IMR-90 (cell line): ENCODE measurements around the gene FAM163A. TPM values are rescaled to one million over a fixed set of nuclear protein-coding genes. Genes with fewer than 3 reads are reported as not detected.

Source experiments
- ATAC-seq: fragments of 200-7000 bp; cut with Tn5 transposase; 2 replicates; pipeline ENCODE4 v1.9.1; 2020; ENCODE audit warnings: low read depth, mild to moderate bottlenecking, moderate library complexity
- BruUV-seq: library from RNA; stranded (reverse); fragments of 400-500 nt; replicated peaks from 2 replicates; lab custom pipeline; 2021; lab: Mats Ljungman, UMichigan
- CTCF ChIA-PET: fragments of 300-600 bp; formaldehyde crosslinking; extraction: SDS; loops from one replicate; lab custom pipeline; 2021; ENCODE audit warnings: antibody characterized with exemption; lab: Yijun Ruan, JAX
- POLR2A ChIA-PET: fragments of 300-600 bp; sonication (Branson Sonifier 250); formaldehyde crosslinking; loops from one replicate; lab custom pipeline; 2022; ENCODE audit warnings: antibody characterized with exemption; ENCODE audit not compliant: unreplicated experiment; lab: Charles Lee
- DNase-seq: peaks from one replicate; pipeline ENCODE4 v3.0.0; 2013
- H2AFZ ChIP-seq: replicated peaks from 2 replicates; pipeline ENCODE3; 2013; ENCODE audit warnings: low read length, mild to moderate bottlenecking; ENCODE audit not compliant: poor library complexity
- H2AK5ac ChIP-seq: 2 replicates; pipeline ENCODE4 v1.6.1; 2013; ENCODE audit warnings: low read depth, low read length, inconsistent platforms
- H2AK9ac ChIP-seq: replicated peaks from 2 replicates; pipeline ENCODE3; 2013; ENCODE audit warnings: mild to moderate bottlenecking, low read depth, low read length, moderate library complexity; ENCODE audit not compliant: poor library complexity
- H2BK120ac ChIP-seq: 2 replicates; pipeline ENCODE4 v1.6.1; 2013; ENCODE audit warnings: low read depth, low read length, inconsistent platforms
- H2BK15ac ChIP-seq: 3 replicates; pipeline ENCODE4 v1.6.1; 2013; ENCODE audit warnings: low read depth, low read length, inconsistent platforms
- H2BK20ac ChIP-seq: 2 replicates; pipeline ENCODE4 v1.6.1; 2013; ENCODE audit warnings: low read depth, mild to moderate bottlenecking, inconsistent platforms, low read length, moderate library complexity
- H2BK5ac ChIP-seq: 2 replicates; pipeline ENCODE4 v1.6.1; 2013; ENCODE audit warnings: mild to moderate bottlenecking, low read depth, low read length, inconsistent platforms; ENCODE audit not compliant: poor library complexity, severe bottlenecking
- H3K14ac ChIP-seq: replicated peaks from 2 replicates; pipeline ENCODE4 v1.6.1; 2013; ENCODE audit warnings: low read depth, low read length, inconsistent platforms
- H3K18ac ChIP-seq: 2 replicates; pipeline ENCODE4 v1.6.1; 2013; ENCODE audit warnings: low read depth, low read length, control low read depth
- H3K23ac ChIP-seq: 2 replicates; pipeline ENCODE4 v1.6.1; 2013; ENCODE audit warnings: low read depth, low read length, inconsistent platforms
- H3K27ac ChIP-seq: 2 replicates; pipeline ENCODE4 v1.5.1; 2013; ENCODE audit warnings: mild to moderate bottlenecking, control low read depth, low read length; ENCODE audit not compliant: insufficient read depth
- H3K27me3 ChIP-seq: 2 replicates; pipeline ENCODE4 v1.6.1; 2013; ENCODE audit warnings: low read length; ENCODE audit not compliant: control insufficient read depth, insufficient read depth
- H3K36me3 ChIP-seq: 2 replicates; pipeline ENCODE4 v1.6.1; 2013; ENCODE audit warnings: low read length, mixed read lengths; ENCODE audit not compliant: control insufficient read depth, insufficient read depth
- H3K4ac ChIP-seq: 2 replicates; pipeline ENCODE4 v1.6.1; 2013; ENCODE audit warnings: low read depth, low read length, inconsistent platforms
- H3K4me1 ChIP-seq: 2 replicates; pipeline ENCODE4 v1.6.1; 2013; ENCODE audit warnings: low read length, mixed read lengths; ENCODE audit not compliant: control insufficient read depth, insufficient read depth
- H3K4me2 ChIP-seq: 2 replicates; pipeline ENCODE4 v1.6.1; 2013; ENCODE audit warnings: low read depth, mild to moderate bottlenecking, control low read depth, low read length, moderate library complexity
- H3K4me3 ChIP-seq: 2 replicates; pipeline ENCODE4 v1.5.1; 2013; ENCODE audit warnings: low read depth, mild to moderate bottlenecking, control low read depth, low read length, moderate library complexity; ENCODE audit not compliant: insufficient read depth
- H3K56ac ChIP-seq: 2 replicates; pipeline ENCODE4 v1.6.1; 2013; ENCODE audit warnings: low read length, inconsistent platforms; ENCODE audit not compliant: insufficient read depth; ENCODE audit errors: extremely low read depth
- H3K79me1 ChIP-seq, 2 experiments: 2 replicates each; pipeline ENCODE4 v1.6.1; 2013; ENCODE audit warnings: low read length in 2 of 2, inconsistent platforms in 1 of 2, low read depth in 1 of 2
- H3K9ac ChIP-seq: 2 replicates; pipeline ENCODE4 v1.6.1; 2013; ENCODE audit warnings: low read depth, low read length, control low read depth
- H3K9me1 ChIP-seq: 2 replicates; pipeline ENCODE4 v1.6.1; 2013; ENCODE audit warnings: low read length, inconsistent platforms; ENCODE audit not compliant: insufficient read depth
- H3K9me3 ChIP-seq: 2 replicates; pipeline ENCODE4 v1.6.1; 2013; ENCODE audit warnings: low read length; ENCODE audit not compliant: control insufficient read depth, insufficient read depth
- H4K20me1 ChIP-seq: 2 replicates; pipeline ENCODE4 v1.6.1; 2013; ENCODE audit warnings: low read length, inconsistent platforms; ENCODE audit not compliant: insufficient read depth
- H4K5ac ChIP-seq: 2 replicates; pipeline ENCODE4 v1.6.1; 2013; ENCODE audit warnings: mild to moderate bottlenecking, low read depth, low read length, control low read depth
- H4K8ac ChIP-seq, 2 experiments: 2 replicates each; pipeline ENCODE4 v1.6.1; 2013; ENCODE audit warnings: low read depth in 2 of 2, low read length in 2 of 2, control low read depth in 1 of 2, inconsistent platforms in 1 of 2
- H4K91ac ChIP-seq: 2 replicates; pipeline ENCODE4 v1.6.1; 2013; ENCODE audit warnings: low read depth, low read length, inconsistent platforms; ENCODE audit not compliant: insufficient read depth
- CTCF ChIP-seq: conservative IDR thresholded peaks from 2 replicates; pipeline ENCODE4 v1.5.1; 2012; ENCODE audit warnings: mild to moderate bottlenecking, low read depth, low read length, improper control_type of control experiment
- FOS ChIP-seq: fragments of 150-350 bp; IDR thresholded peaks from 2 replicates; pipeline ENCODE4 v1.6.1; 2016; ENCODE audit warnings: low read depth, low read length
- NFE2L2 ChIP-seq: fragments of 150-350 bp; IDR thresholded peaks from 2 replicates; pipeline ENCODE4 v1.6.1; 2016; ENCODE audit warnings: low read depth, mild to moderate bottlenecking, low read length
- RFX5 ChIP-seq: IDR thresholded peaks from 2 replicates; pipeline ENCODE4 v1.8.0; 2012; ENCODE audit warnings: low read depth, mild to moderate bottlenecking, low read length, moderate library complexity
- WGBS, 2 experiments: methylation state at CpG; one replicate each; pipeline versions ENCODE4 v1.1.5 to v1.1.7; 2013; ENCODE audit warnings: missing lambda C conversion rate in 2 of 2; ENCODE audit not compliant: insufficient read length in 1 of 2; ENCODE audit errors: extremely low coverage in 2 of 2; 5-methylcytosine and 5-hydroxymethylcytosine counted together
- dilution Hi-C: fragments of 300-500 bp; cut with HindIII; formaldehyde crosslinking; loops from one replicate; pipeline ENCODE4 v1.14.3; 2018; ENCODE audit warnings: low sequenced_read_pairs; ENCODE audit not compliant: unreplicated experiment
- in situ Hi-C: fragments of 300-500 bp; cut with MboI; formaldehyde crosslinking; loops from 3 replicates; pipeline ENCODE4 v1.14.3; 2019; ENCODE audit warnings: low sequenced_read_pairs, inconsistent platforms, mixed read lengths
- intact Hi-C: fragments of 100-400 bp; cut with micrococcal nuclease; formaldehyde crosslinking; loops from 2 replicates; pipeline ENCODE4 v1.10.0; 2022
- polyA plus RNA-seq, 3 experiments: library from polyadenylated mRNA; depleted of rRNA; stranded (reverse); fragments of >200 nt; gene quantifications; 2 replicates each; pipeline ENCODE4 v1.2.3, GENCODE V29; 2012; ENCODE audit warnings: low replicate concordance in 1 of 3
- total RNA-seq: library from RNA; depleted of rRNA; stranded (reverse); fragments of >200 nt; gene quantifications from 2 replicates; pipeline ENCODE4 v1.2.3, GENCODE V29; 2012

FAM163A gene
- total and polyA plus RNA-seq, 2 of the 4 experiments (the other 2 are of a cell fraction): not detected

- peaks cover 4% of the 10 kb centered on the region for H3K4me1 ChIP-seq
- peaks cover 33% of the 10 kb centered on the region for H3K27me3 ChIP-seq
- ChIA-PET POLR2A (interaction anchor here (0.6 kb wide), 1 partner anchor 31 kb away, joined by 3 read pairs; no protein-coding TSS in a partner anchor), CTCF (interaction anchor here (0.8 to 1.2 kb wide), 2 partner anchors 25 to 30 kb away, joined by 3 to 4 read pairs; no protein-coding TSS in a partner anchor)
- H2AK5ac ChIP-seq: no peak overlapping the region
- no peak overlapping the region for H4K5ac ChIP-seq
- H4K8ac ChIP-seq: no peak overlapping the region
- H3K36me3 ChIP-seq: no peaks in the 10 kb centered on the region
- H3K27ac ChIP-seq: no peak overlapping the region
- no peak overlapping the region for H3K14ac ChIP-seq
- no peak overlapping the region for H3K4ac ChIP-seq
- dilution Hi-C loops (no loop called here), intact Hi-C loops (no loop called here), in situ Hi-C loops (no loop called here)
- H3K9me1 ChIP-seq: no peaks in the 10 kb centered on the region
- H4K91ac ChIP-seq: no peak overlapping the region
- DNase-seq: no peak
- no peak overlapping the region for H2BK120ac ChIP-seq
- ATAC-seq: peak; percentile 29; the same call in 1 of the 2 replicates
- H2BK20ac ChIP-seq: no peak overlapping the region
- no peak overlapping the region for H3K56ac ChIP-seq
- 90% methylated on average over 2 of the region's 4 CpGs; no CpG with 5 or more reads in 1 of the 2 experiments for WGBS, 2 experiments
- H2AK9ac ChIP-seq: no peak overlapping the region
- H2BK5ac ChIP-seq: no peak overlapping the region
- H4K20me1 ChIP-seq: no peaks in the 10 kb centered on the region
- H3K23ac ChIP-seq: no peak overlapping the region
- H2BK15ac ChIP-seq: no peak overlapping the region
- peak overlapping the region; percentile 33 for H3K4me2 ChIP-seq
- no peak for TF ChIP-seq NFE2L2
- TF ChIP-seq RFX5: no peak
- TF ChIP-seq FOS: no peak
- TF ChIP-seq CTCF: no peak
- H3K9ac ChIP-seq: no peak overlapping the region
- no peaks in the 10 kb centered on the region for H3K9me3 ChIP-seq
- H3K79me1 ChIP-seq: no peaks in the 10 kb centered on the region
- no peak overlapping the region for H3K18ac ChIP-seq
- H3K4me3 ChIP-seq: no peak overlapping the region
- no peak overlapping the region for H2AFZ ChIP-seq
- no TSS peak for BruUV-seq
These were observed 41.9 kb downstream of the FAM163A start for GRCh38 chr1:179785031-179785431.
